Esophagus (tissue), 2 donors: Measurements from ENCODE around the gene SLC12A9. TPM values are rescaled to one million over a fixed set of nuclear protein-coding genes. Genes with fewer than 3 reads are reported as not detected.
"Not testable (repeated sequence)": the region's sequence is repeated elsewhere in the genome, so short reads cannot be mapped to it uniquely, and the experiment has no call there.

Experiments used
- H3K27ac ChIP-seq, 2 donors: one replicate each; pipeline ENCODE4 v1.5.1; 2013; ENCODE audit warnings: low read depth in 2 of 2, mild to moderate bottlenecking in 2 of 2, inconsistent platforms in 1 of 2, low read length in 1 of 2, moderate library complexity in 1 of 2
- H3K27me3 ChIP-seq, 2 donors: one replicate each; pipeline ENCODE4 v1.6.1; 2013; ENCODE audit warnings: low read length in 2 of 2, control low read depth in 1 of 2, mild to moderate bottlenecking in 1 of 2; ENCODE audit not compliant: insufficient read depth in 2 of 2, control insufficient read depth in 1 of 2
- H3K36me3 ChIP-seq, 2 donors: one replicate each; pipeline ENCODE4 v1.6.1; 2013; ENCODE audit warnings: low read length in 1 of 2; ENCODE audit not compliant: control insufficient read depth in 2 of 2, insufficient read depth in 2 of 2
- H3K4me1 ChIP-seq, 2 donors: one replicate each; pipeline ENCODE4 v1.6.1; 2013; ENCODE audit warnings: low read length in 1 of 2; ENCODE audit not compliant: control insufficient read depth in 2 of 2, insufficient read depth in 2 of 2
- H3K4me3 ChIP-seq, 2 donors: one replicate each; pipeline ENCODE4 v1.5.1; 2013; ENCODE audit warnings: low read length in 2 of 2, mild to moderate bottlenecking in 2 of 2, low read depth in 1 of 2, moderate library complexity in 1 of 2
- H3K9me3 ChIP-seq, 2 donors: one replicate each; pipeline ENCODE4 v1.6.1; 2013; ENCODE audit warnings: mild to moderate bottlenecking in 2 of 2, low read depth in 1 of 2, low read length in 1 of 2, moderate library complexity in 1 of 2; ENCODE audit not compliant: control insufficient read depth in 2 of 2, insufficient read depth in 1 of 2
- WGBS, 2 donors: extraction: QIAGEN DNeasy Blood & Tissue Kit; methylation state at CpG; one replicate each; pipeline ENCODE4 v1.1.7; 2013; 5-methylcytosine and 5-hydroxymethylcytosine counted together
- polyA plus RNA-seq, 2 donors: library from polyadenylated mRNA; stranded (reverse); fragments of 200-250 nt; gene quantifications; one replicate each; pipeline ENCODE4 v1.2.3, GENCODE V29; 2013
- donor health status: healthy with polysubstance abuse.
- donor health status: Bipolar disorder and iron deficiency.

SLC12A9 gene, protein sequence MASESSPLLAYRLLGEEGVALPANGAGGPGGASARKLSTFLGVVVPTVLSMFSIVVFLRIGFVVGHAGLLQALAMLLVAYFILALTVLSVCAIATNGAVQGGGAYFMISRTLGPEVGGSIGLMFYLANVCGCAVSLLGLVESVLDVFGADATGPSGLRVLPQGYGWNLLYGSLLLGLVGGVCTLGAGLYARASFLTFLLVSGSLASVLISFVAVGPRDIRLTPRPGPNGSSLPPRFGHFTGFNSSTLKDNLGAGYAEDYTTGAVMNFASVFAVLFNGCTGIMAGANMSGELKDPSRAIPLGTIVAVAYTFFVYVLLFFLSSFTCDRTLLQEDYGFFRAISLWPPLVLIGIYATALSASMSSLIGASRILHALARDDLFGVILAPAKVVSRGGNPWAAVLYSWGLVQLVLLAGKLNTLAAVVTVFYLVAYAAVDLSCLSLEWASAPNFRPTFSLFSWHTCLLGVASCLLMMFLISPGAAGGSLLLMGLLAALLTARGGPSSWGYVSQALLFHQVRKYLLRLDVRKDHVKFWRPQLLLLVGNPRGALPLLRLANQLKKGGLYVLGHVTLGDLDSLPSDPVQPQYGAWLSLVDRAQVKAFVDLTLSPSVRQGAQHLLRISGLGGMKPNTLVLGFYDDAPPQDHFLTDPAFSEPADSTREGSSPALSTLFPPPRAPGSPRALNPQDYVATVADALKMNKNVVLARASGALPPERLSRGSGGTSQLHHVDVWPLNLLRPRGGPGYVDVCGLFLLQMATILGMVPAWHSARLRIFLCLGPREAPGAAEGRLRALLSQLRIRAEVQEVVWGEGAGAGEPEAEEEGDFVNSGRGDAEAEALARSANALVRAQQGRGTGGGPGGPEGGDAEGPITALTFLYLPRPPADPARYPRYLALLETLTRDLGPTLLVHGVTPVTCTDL
- 10 to 100 TPM; 13.8 to 23.0 TPM for polyA plus RNA-seq

DNA sequence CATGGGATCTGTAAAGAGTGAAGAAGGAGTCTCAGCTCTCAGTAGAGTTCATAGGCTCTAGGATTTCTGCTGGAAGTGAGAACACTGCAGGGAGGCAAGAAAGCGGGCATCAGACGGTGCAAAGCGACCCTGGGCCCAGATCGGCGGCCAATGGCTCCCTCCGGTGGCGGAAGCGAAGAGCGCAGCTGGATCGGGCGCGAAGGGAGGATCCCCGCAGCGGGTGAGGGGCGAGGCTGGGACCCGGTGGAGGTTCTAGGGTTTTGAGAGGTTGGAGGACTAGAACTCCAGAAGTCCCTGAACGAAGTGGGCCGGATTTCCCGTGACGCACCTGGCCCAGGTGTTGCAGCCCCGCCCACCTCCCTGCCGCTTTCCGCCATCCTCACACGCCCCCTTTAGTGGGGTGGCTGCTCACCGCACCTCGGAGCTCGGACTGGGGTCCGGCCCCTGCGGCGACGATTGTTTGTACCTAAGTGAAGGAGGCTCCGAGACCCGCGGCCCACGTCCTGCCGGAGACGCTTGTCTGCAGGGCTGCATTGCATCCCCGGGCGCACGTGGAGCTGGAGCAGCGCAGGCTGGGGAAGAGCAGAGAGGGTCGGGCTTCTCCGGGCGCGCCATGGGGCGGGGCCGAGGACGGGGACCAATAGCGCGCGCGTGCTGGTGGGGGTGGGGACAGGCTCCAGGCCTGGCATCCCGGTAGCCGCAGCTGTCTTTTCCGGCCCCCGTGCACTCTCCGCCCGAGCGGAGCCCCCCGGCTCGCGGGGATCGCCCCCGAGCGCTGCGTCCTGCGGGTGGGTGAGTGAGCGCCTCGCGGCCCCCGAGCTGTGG, at the start of gene SLC12A9:
Gene SLC12A9 (plus strand): TSS at position 666 of the 825 bp plus-strand sequence. CDS start 1,485 bp downstream, outside the sequence.
- Histone ChIP-seq H3K4me3 (peak within 1 kb of the TSS; percentile 61 to 64), H3K9me3 (no peaks in the 10 kb centered on the region), H3K36me3 (peaks cover 0 to 6% of the 10 kb centered on the region in 2 donors), H3K27ac (peak within 1 kb of the TSS in 1 of 2 donors; percentile 50), H3K27me3 (no peaks in the 10 kb centered on the region), H3K4me1 (peaks cover 0 to 3% of the 10 kb centered on the region in 2 donors)
- WGBS, 2 donors = 0 to 1% methylated on average over 65 to 71 of the region's 71 CpGs

DNA sequence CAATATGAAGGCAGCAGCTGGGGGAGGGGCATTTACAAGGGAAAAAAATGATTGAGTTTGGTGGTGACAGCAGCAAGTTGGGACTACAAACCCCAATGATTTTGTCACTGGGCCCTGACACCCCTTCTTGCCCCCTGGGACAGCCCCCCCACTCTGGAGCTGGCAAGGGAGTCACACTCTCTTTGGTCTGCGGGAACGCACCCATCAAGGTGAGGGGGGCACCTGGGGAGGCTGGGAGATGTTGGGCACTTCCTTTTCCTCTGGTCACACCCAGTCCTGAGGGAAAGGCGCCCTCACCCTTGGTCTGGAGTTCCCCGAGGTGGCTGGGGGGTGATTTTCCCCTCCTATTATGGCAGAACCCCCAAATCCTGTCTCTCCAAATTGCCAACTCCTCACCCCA, 49.6 kb upstream of the SLC12A9 start:
- H3K27ac ChIP-seq = peak overlapping the region; percentile 73 to 76
- H3K9me3 ChIP-seq = no peaks in the 10 kb centered on the region
- 36 to 43% methylated on average over 4 of the region's 4 CpGs for WGBS, 2 donors
- H3K4me1 ChIP-seq = peaks cover 4 to 15% of the 10 kb centered on the region in 2 donors
- H3K4me3 ChIP-seq = no peak overlapping the region
- H3K27me3 ChIP-seq = no peaks in the 10 kb centered on the region
- H3K36me3 ChIP-seq = peaks cover 13 to 14% of the 10 kb centered on the region in 2 donors

DNA sequence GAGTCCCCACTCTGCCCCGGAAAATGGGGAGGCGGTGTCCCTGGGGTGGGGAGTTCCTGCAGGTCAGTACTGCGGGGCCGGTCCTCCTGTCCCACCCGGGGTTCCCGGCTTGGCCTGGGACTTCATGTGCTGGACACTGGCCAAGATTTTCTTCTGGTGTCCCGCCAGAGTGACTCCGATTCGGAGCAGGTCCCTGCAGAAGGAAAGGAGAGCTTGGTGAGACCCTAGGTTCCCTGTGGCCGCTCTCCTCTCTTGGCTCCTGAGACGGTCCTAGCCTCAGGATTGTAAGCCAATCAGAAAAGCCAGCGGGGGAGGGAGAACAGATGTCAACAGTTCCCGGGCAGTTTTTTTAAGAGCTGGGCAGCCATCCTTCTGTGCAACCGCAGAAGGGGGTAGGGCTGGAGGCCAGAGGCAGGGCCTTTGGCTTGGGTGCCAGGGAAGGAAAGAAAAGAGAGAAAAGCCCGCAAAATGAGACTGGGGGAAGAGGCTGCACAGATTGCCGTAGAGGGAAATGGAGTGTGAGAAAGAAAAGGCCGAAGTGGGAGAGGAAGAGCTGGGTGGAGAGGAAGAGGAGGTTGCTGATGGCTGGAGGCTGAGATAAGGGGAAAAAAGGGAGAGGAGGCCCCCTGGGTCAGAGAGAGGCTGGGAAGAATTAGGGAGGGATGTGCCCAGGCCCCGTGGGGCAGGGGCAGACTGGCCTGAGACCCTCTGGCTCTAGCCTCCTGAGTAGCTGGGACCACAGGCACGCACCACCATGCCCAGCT, 48.9 kb upstream of the SLC12A9 start:
- Histone ChIP-seq H3K36me3 (peaks cover 13 to 14% of the 10 kb centered on the region in 2 donors), H3K4me3 (no peak overlapping the region), H3K27me3 (no peaks in the 10 kb centered on the region), H3K9me3 (no peaks in the 10 kb centered on the region), H3K27ac (peak overlapping the region; percentile 73 to 76), H3K4me1 (peaks cover 4 to 15% of the 10 kb centered on the region in 2 donors)
- 20 to 21% methylated on average over 19 of the region's 19 CpGs for WGBS, 2 donors

DNA sequence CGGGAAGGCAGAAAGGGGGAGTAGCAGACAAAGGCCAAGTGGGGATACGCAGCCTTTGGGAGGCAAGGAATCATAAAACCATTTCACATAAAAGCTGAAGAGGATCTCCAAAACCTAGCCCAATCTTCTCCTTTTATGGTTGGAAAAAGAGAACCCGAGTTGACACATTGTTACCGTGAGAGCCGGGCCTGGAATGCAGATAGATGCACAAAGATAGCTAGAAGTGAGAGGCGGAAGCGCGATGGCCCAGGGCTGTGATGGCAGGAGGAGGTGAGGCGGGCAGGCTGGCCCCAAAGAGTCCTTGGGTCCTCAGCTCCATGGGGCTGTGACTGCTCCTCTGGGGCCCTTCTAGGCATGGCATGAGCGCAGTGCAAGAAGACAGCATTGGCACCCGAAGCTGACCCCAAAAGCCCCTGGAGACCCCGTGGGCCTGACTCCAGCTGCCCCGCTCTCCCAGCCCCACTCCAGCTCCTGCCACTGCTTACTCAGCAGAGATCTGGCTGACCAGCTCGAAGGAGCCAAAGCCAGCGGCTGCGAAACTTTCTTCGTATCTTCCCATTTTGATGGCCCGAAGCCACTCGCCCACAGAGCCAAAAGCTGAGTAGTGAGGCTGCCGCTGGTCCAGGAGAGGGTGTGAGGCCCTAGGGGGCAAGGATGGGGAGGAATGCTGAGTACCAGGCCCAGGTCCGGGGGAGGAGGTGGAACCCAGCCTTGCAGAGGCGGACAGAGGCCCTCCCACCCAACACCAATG, 47.7 kb upstream of the SLC12A9 start:
- no peaks in the 10 kb centered on the region for H3K27me3 ChIP-seq
- H3K36me3 ChIP-seq = peaks cover 13 to 16% of the 10 kb centered on the region in 2 donors
- peaks cover 4 to 17% of the 10 kb centered on the region in 2 donors for H3K4me1 ChIP-seq

DNA sequence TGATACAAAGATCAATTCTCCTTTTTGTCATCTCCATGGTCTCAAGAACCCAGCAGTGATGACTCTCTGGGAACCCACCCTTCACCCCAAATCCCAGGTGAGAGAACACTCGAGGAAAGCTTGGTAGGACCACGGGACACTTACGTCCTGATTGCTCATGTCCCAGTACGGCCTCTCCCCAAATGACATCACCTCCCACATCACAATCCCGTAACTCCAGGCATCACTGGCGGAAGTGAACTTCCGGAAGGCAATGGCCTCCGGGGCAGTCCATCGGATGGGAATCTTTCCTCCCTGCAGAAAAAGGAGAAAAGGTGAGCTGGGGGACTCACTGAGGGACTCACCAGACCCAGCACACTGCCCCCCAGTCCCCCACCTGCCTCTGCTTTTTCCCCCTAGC, 46.2 kb upstream of the SLC12A9 start:
- Histone ChIP-seq H3K4me1 (peaks cover 4 to 14% of the 10 kb centered on the region in 2 donors), H3K36me3 (peaks cover 13 to 17% of the 10 kb centered on the region in 2 donors), H3K27me3 (no peaks in the 10 kb centered on the region), H3K27ac (no peak overlapping the region), H3K9me3 (no peaks in the 10 kb centered on the region), H3K4me3 (no peak overlapping the region)
- WGBS, 2 donors = 88% methylated on average over 9 of the region's 9 CpGs

More for the DNA sequence above, 47.7 kb upstream of the SLC12A9 start:
- WGBS, 2 donors = 86% methylated on average over 22 of the region's 22 CpGs
- Histone ChIP-seq H3K27ac (no peak overlapping the region), H3K9me3 (no peaks in the 10 kb centered on the region), H3K4me3 (no peak overlapping the region)

DNA sequence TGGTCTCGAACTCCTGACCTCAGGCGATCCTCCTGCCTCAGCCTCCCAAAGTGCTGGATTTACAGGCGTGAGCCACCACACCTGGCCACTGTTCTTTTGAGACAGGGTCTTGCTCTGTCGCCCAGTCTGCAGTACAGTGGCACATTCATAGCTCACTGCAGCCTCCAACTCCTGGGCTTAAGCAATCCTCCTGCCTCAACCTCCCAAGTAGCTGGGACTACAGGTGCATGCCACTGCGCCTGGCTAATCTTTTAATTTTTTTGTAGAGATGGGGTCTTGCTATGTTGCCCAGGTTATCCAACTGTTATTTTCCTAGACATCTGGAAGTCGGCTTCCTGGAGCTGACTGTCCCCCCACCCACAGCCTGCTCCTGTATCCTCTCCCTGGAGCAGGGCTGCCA, 45.6 kb upstream of the SLC12A9 start:
- H3K9me3 ChIP-seq = not testable (repeated sequence)
- WGBS, 2 donors = 96 to 98% methylated on average over 6 of the region's 6 CpGs
- H3K36me3 ChIP-seq = peaks cover 13 to 18% of the 10 kb centered on the region in 2 donors

DNA sequence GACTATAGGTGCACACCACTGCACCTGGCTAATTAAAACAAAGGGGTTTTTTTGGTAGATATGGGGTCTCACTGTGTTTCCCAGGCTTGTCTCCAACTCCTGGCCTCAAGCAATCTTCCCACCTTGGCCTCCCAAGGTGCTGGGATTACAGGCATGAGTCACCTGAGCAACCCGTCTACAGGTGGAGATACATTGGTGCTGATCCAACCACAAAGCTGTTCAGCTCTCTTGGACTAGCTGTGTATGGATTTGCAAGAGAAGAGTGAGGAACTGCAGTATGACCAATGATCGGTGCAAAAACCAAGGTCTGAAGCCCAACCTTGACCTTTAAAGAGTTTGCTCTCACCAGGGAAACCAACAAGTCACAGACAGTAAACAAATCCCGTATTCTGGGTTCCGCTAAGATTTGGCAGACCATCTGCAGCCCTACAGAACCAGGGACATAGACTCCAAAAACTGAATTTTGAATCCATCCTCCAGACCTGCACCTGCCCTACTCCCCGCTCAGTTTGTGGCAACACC, 44.1 kb upstream of the SLC12A9 start:
- Histone ChIP-seq H3K4me1 (peaks cover 0 to 2% of the 10 kb centered on the region in 2 donors), H3K9me3 (no peaks in the 10 kb centered on the region), H3K36me3 (peaks cover 20 to 27% of the 10 kb centered on the region in 2 donors), H3K27ac (no peak overlapping the region), H3K27me3 (no peaks in the 10 kb centered on the region), H3K4me3 (no peak overlapping the region)
- 45 to 61% methylated on average over 5 of the region's 5 CpGs for WGBS, 2 donors

More for the DNA sequence above, 45.6 kb upstream of the SLC12A9 start:
- H3K4me1 ChIP-seq = peaks cover 3 to 12% of the 10 kb centered on the region in 2 donors
- not testable (repeated sequence) for H3K27me3 ChIP-seq, H3K4me3 ChIP-seq, H3K27ac ChIP-seq

DNA sequence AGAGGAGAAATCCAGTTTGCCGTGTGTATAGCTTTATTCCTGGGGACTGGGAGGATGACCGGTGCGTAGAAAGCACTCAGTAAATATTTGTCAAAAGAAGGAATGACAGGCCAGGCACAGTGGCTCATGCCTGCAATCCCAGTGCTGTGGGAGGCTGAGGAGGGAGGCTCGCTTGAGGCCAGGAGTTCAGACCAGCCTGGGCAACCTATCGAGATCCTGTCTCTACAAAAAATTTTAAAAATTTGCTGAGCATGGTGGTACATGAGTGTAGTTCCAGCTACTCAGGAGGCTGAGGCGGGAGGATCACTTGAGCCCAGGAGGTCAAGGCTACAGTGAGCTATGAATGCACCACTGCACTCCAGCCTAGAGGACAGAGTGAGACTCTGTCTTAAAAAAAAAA, 41.0 kb upstream of the SLC12A9 start:
- Histone ChIP-seq H3K4me3 (no peak overlapping the region), H3K36me3 (peaks cover 12 to 32% of the 10 kb centered on the region in 2 donors), H3K9me3 (no peaks in the 10 kb centered on the region), H3K4me1 (peaks cover 0 to 2% of the 10 kb centered on the region in 2 donors), H3K27ac (no peak overlapping the region), H3K27me3 (no peaks in the 10 kb centered on the region)
- 76 to 88% methylated on average over 6 of the region's 6 CpGs for WGBS, 2 donors
